SU-DHL-6 (cell line): Measurements from ENCODE around the gene RNASE4.
"Not testable (repeated sequence)": the region's sequence is repeated elsewhere in the genome, so short reads cannot be mapped to it uniquely, and the experiment has no call there.

ENCODE experiments used
- H2AFZ ChIP-seq: fragments of 200-600 bp; sonication (generic); 2 replicates; pipeline ENCODE4 v1.6.1; 2014; ENCODE audit warnings: low read depth, mild to moderate bottlenecking, moderate library complexity, mixed read lengths, antibody characterized with exemption, low read length; ENCODE audit not compliant: severe bottlenecking
- H3F3A ChIP-seq: fragments of 200-600 bp; shearing (Covaris generic); 2 replicates; pipeline ENCODE4 v1.6.0; 2016; ENCODE audit warnings: antibody characterized with exemption, mild to moderate bottlenecking; ENCODE audit not compliant: insufficient read depth
- H3K27ac ChIP-seq: fragments of 200-600 bp; sonication (generic); 2 replicates; pipeline ENCODE4 v1.5.1; 2016; ENCODE audit warnings: low read depth, mild to moderate bottlenecking, low read length, moderate library complexity, mixed read lengths
- H3K27me3 ChIP-seq: fragments of 200-600 bp; sonication (generic), shearing (Covaris generic); 2 replicates; pipeline ENCODE4 v1.6.0; 2014; ENCODE audit warnings: mild to moderate bottlenecking, low read length
- H3K36me3 ChIP-seq: fragments of 200-600 bp; sonication (generic); 2 replicates; pipeline ENCODE4 v1.6.1; 2014; ENCODE audit warnings: mild to moderate bottlenecking, low read length, mixed read lengths
- H3K4me2 ChIP-seq: fragments of 300-600, 200-600 bp; shearing (Covaris generic), sonication (generic); 2 replicates; pipeline ENCODE4 v1.6.0; 2014; ENCODE audit warnings: low read length, low read depth, mild to moderate bottlenecking; ENCODE audit not compliant: poor library complexity, severe bottlenecking
- H3K4me3 ChIP-seq: fragments of 200-600 bp; sonication (generic); 2 replicates; pipeline ENCODE4 v1.5.1; 2014; ENCODE audit warnings: antibody characterized with exemption, low read length, mild to moderate bottlenecking, mixed read lengths; ENCODE audit not compliant: insufficient read depth, poor library complexity, severe bottlenecking
- H3K79me2 ChIP-seq: fragments of 200-600 bp; sonication (generic); 2 replicates; pipeline ENCODE4 v1.6.1; 2014; ENCODE audit warnings: mild to moderate bottlenecking, low read length, moderate library complexity; ENCODE audit not compliant: insufficient read depth
- H3K9ac ChIP-seq: fragments of 200-600 bp; sonication (generic); 2 replicates; pipeline ENCODE4 v1.7.0; 2014; ENCODE audit warnings: mild to moderate bottlenecking, low read length
- H3K9me2 ChIP-seq: fragments of 200-600 bp; sonication (generic); replicated peaks from 2 replicates; pipeline ENCODE4 v1.6.1; 2014; ENCODE audit warnings: low read length; ENCODE audit not compliant: insufficient read depth
- H3K9me3 ChIP-seq: fragments of 200-600 bp; sonication (generic); 2 replicates; pipeline ENCODE4 v1.6.1; 2014; ENCODE audit warnings: low read length, mixed read lengths; ENCODE audit not compliant: insufficient read depth
- H4K20me1 ChIP-seq: fragments of 200-600 bp; sonication (generic); 2 replicates; pipeline ENCODE4 v1.6.1; 2014; ENCODE audit warnings: low read depth, mild to moderate bottlenecking, antibody characterized with exemption, low read length, moderate library complexity, mixed read lengths
- EZH2phosphoT487 ChIP-seq: fragments of 200-600 bp; sonication (generic), shearing (Covaris generic); conservative IDR thresholded peaks from 2 replicates; pipeline ENCODE4 v1.6.1; 2018; ENCODE audit warnings: mild to moderate bottlenecking, antibody characterized with exemption, low read length, moderate library complexity, mixed read lengths
- TF ChIP-seq, protein P1 (sequence below): fragments of 200-600 bp; sonication (generic); IDR thresholded peaks from one replicate; pipeline ENCODE4 v1.5.1; 2017; ENCODE audit warnings: antibody characterized with exemption, mild to moderate bottlenecking, low read length, moderate library complexity; ENCODE audit not compliant: insufficient read depth, poor library complexity, severe bottlenecking

Gene RNASE4

DNA sequence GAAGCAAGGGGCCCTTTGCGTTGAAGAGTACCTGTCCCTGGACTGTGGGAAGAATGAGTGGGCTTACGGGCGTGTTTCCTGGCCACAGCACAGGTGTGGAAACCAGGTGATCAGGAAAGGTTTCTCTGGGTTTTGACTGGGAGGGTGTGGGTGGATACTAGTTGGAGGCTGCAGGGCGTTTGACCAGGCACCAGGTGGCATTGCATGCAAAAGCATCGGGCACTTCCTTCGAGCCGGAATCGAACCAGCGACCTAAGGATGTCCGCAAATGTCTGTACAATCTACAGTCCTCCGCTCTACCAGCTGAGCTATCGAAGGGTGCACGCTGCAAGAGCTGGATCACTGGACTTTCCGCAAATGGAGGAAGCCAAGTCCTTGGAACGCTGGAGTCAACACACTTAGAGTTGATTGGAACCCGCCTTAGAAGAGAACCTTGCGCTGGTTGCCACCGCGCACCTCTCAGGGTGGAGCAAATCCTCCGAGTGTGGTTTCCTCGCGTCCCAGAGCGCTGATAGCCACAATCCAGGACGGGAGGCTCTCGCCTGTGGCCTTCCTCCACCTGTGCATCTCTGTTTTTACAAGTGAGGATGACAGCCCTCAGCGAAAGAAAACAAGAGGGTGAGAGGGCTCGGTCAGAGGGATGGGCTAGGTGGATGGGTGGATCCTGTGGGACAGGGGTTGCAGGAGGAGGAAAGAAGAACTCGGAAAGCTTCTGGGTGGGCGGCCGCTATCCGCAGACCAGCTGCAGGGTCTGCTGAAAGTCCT, 21.2 kb upstream of the RNASE4 start:
- no peaks in the 10 kb centered on the region for H3K9me3 ChIP-seq
- no peak overlapping the region for H3K27ac ChIP-seq
- peak overlapping the region; percentile 25 for H3K4me2 ChIP-seq
- H3K79me2 ChIP-seq: no peaks in the 10 kb centered on the region
- H3F3A ChIP-seq: no peaks in the 10 kb centered on the region
- no peak overlapping the region for H3K9ac ChIP-seq
- H3K4me3 ChIP-seq: no peak overlapping the region
- no peaks in the 10 kb centered on the region for H3K27me3 ChIP-seq
- no peaks in the 10 kb centered on the region for H4K20me1 ChIP-seq
- H2AFZ ChIP-seq: no peak overlapping the region
- TF ChIP-seq, protein P1, sequence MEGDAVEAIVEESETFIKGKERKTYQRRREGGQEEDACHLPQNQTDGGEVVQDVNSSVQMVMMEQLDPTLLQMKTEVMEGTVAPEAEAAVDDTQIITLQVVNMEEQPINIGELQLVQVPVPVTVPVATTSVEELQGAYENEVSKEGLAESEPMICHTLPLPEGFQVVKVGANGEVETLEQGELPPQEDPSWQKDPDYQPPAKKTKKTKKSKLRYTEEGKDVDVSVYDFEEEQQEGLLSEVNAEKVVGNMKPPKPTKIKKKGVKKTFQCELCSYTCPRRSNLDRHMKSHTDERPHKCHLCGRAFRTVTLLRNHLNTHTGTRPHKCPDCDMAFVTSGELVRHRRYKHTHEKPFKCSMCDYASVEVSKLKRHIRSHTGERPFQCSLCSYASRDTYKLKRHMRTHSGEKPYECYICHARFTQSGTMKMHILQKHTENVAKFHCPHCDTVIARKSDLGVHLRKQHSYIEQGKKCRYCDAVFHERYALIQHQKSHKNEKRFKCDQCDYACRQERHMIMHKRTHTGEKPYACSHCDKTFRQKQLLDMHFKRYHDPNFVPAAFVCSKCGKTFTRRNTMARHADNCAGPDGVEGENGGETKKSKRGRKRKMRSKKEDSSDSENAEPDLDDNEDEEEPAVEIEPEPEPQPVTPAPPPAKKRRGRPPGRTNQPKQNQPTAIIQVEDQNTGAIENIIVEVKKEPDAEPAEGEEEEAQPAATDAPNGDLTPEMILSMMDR: peak; percentile 40
- TF ChIP-seq EZH2phosphoT487: no peak
- H3K36me3 ChIP-seq: no peaks in the 10 kb centered on the region
- no peaks in the 10 kb centered on the region for H3K9me2 ChIP-seq

DNA sequence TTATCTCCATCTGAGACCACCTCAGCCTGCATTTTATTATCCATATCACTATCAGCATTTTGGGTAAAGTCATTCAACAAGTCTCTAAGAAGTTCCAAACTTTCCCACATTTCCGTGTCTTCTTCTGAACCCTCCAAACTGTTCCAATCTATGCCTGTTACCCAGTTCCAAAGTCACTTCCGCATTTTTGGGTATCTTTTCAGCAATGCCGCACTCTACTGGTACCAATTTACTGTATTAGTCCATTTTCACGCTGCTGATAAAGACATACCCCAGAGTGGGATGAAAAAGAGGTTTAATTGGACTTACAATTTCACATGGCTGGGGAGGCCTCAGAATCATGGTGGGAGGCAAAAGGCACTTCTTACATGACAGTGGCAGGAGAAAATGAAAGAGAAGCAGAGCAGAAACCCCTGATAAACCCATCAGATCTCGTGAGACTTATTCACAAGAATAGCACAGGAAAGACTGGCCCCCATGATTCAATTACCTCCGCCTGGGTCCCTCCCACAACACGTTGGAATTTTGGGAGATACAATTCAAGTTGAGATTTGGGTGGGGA, 17.9 kb upstream of the RNASE4 start:
- H3K4me3 ChIP-seq, H4K20me1 ChIP-seq, H3F3A ChIP-seq, H3K79me2 ChIP-seq, H3K36me3 ChIP-seq, H3K9me3 ChIP-seq, H3K27me3 ChIP-seq, H3K9ac ChIP-seq, H3K9me2 ChIP-seq, H3K27ac ChIP-seq: not testable (repeated sequence)
- H2AFZ ChIP-seq: peak overlapping the region; percentile 46
- peak overlapping the region; percentile 21 for H3K4me2 ChIP-seq

DNA sequence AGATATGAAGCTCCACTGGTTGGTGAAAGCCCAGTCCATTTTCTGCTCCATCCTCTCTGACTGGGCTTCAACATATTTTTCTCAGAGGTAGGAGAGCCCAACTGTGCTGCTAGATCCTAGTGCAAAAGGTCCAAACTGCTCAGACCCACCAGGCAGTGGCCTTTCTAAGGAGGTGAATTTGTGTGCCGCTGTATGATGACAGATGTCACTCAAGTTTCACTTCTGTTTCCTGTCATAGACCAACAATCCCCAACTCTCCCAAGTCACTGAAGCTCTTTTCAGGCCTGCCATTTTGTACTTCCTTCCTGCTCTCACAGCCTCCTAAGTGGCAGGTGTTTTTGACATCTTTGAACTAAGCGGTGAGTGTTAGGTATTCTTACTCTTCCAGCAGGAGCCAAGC, 16.4 kb upstream of the RNASE4 start:
- Histone ChIP-seq H2AFZ (no peak overlapping the region), H3K4me3 (no peak overlapping the region), H3K9me2 (no peaks in the 10 kb centered on the region), H3K4me2 (no peak overlapping the region), H3F3A (no peaks in the 10 kb centered on the region), H3K9me3 (no peaks in the 10 kb centered on the region), H3K27me3 (no peaks in the 10 kb centered on the region), H3K79me2 (no peaks in the 10 kb centered on the region), H3K9ac (no peak overlapping the region), H4K20me1 (no peaks in the 10 kb centered on the region), H3K27ac (no peak overlapping the region), H3K36me3 (no peaks in the 10 kb centered on the region)
- TF ChIP-seq, protein P1: no peak
- no peak for TF ChIP-seq EZH2phosphoT487

DNA sequence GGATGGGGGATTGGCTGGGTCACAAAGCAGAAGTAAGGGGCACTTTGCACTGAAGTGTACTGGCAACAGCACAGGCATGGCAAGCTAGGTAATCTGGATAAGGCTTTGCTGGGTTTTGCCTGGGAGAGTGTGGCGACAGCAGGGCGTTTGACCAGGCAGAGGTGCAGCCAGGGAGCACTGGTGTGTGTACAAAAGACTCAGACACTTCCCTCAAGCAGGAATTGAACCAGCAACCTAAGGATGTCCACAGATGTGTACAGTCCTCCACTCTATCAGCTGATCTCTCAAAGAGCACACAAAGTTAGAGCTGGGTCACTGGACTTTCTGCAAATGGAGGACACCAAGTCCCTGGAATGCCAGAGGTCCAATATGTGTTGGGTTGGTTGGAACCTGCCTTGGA, 15.4 kb upstream of the RNASE4 start:
- H3K4me2 ChIP-seq: no peak overlapping the region
- H3K9me3 ChIP-seq: no peaks in the 10 kb centered on the region
- no peak overlapping the region for H3K4me3 ChIP-seq
- H3K79me2 ChIP-seq: no peaks in the 10 kb centered on the region
- H3K36me3 ChIP-seq: no peaks in the 10 kb centered on the region
- no peaks in the 10 kb centered on the region for H3K9me2 ChIP-seq
- TF ChIP-seq, protein P1: no peak
- no peak for TF ChIP-seq EZH2phosphoT487
- no peaks in the 10 kb centered on the region for H4K20me1 ChIP-seq
- H3K9ac ChIP-seq: no peak overlapping the region
- H3F3A ChIP-seq: no peaks in the 10 kb centered on the region
- H2AFZ ChIP-seq: no peak overlapping the region
- H3K27ac ChIP-seq: no peak overlapping the region
- H3K27me3 ChIP-seq: no peaks in the 10 kb centered on the region
